Measurements from ENCODE around the gene RALGDS. TPM values are rescaled to one million over a fixed set of nuclear protein-coding genes. Genes with fewer than 3 reads are reported as not detected.

The RALGDS gene
- total and polyA plus RNA-seq, 2 donors (not counting 3 experiments of a cell fraction or from before 2014, with no cell fraction given) = 41.4 to 60.0 TPM

- Histone ChIP-seq H3K36me3 (ENCODE audit: control insufficient read depth in 2 of 2, extremely low read depth in 1 of 2, insufficient read depth in 2 of 2, low read length in 2 of 2) (peaks cover 0 to 1% of the 10 kb centered on the region in 2 experiments), H4K20me1 (replicated peaks; ENCODE audit: control insufficient read depth, extremely low read depth, insufficient read depth, low read length) (no peaks in the 10 kb centered on the region), H3K9ac (replicated peaks; ENCODE audit: extremely low read depth, insufficient read depth, low read length) (no peak overlapping the region), H3K4me3 (replicated peaks in 1 of 3; ENCODE audit: insufficient read depth in 1 of 3, low read depth in 1 of 3, low read length in 3 of 3) (no peak overlapping the region), H3K4me1 (ENCODE audit: control insufficient read depth, extremely low read depth, insufficient read depth, low read length) (peaks cover 33% of the 10 kb centered on the region), H3K4me2 (ENCODE audit: insufficient read depth, low read length) (no peak overlapping the region), H3K27me3 (ENCODE audit: control insufficient read depth in 2 of 2, insufficient read depth in 2 of 2, low read length in 2 of 2) (no peaks in the 10 kb centered on the region), H3K9me3 (replicated peaks; ENCODE audit: control insufficient read depth, insufficient read depth, low read length) (no peaks in the 10 kb centered on the region), H3K27ac (ENCODE audit: insufficient read depth, low read depth, low read length) (no peak overlapping the region), H2AFZ (ENCODE audit: low read depth, low read length) (no peak overlapping the region), H3K79me2 (ENCODE audit: control insufficient read depth, insufficient read depth, low read length) (no peaks in the 10 kb centered on the region), H3K9me1 (replicated peaks; ENCODE audit: control insufficient read depth, extremely low read depth, insufficient read depth, low read length) (no peaks in the 10 kb centered on the region)
- BruUV-seq (replicated peaks) = no TSS peak
- FAIRE-seq (no peak), DNase-seq (ENCODE audit: low read depth, low spot score) (no peak)
- ChIA-PET CTCF (interaction anchor here (0.8 to 5.3 kb wide), 6 partner anchors 8 to 28 kb away, joined by 3 to 72 read pairs (median 6); no protein-coding TSS in a partner anchor), POLR2A (no interaction called here)
- intact Hi-C loops (cut with micrococcal nuclease) = no loop called here
- dilution Hi-C loops (cut with MboI; ENCODE audit: extremely low pct_ligation_motif_present, low sequenced_read_pairs) = no loop called here
- TF ChIP-seq MAX (IDR thresholded peaks at IDR 0.05; ENCODE audit: insufficient read depth, insufficient read length) = no peak
- no peak for TF ChIP-seq JUN (IDR thresholded peaks at IDR 0.05; ENCODE audit: borderline replicate concordance, insufficient read depth, insufficient read length, low read depth)
- no peak for TF ChIP-seq FOS (IDR thresholded peaks at IDR 0.05; ENCODE audit: borderline replicate concordance, insufficient read depth, low read length)
- no peak for TF ChIP-seq POLR2AphosphoS5 (IDR thresholded peaks at IDR 0.05; ENCODE audit: insufficient read depth, low read depth, low read length)
- TF ChIP-seq CTCF (IDR thresholded peaks at IDR 0.05; ENCODE audit: extremely low read depth in 1 of 2, insufficient read depth in 1 of 2, low read depth in 1 of 2, low read length in 2 of 2) = no peak
Observed at GRCh38 chr9:133116346-133117231, 4.5 kb downstream of the RALGDS start.

Data from endothelial cell of umbilical vein (primary cell).